Measurements from ENCODE around the gene ACOT7.

The ACOT7 gene

DNA sequence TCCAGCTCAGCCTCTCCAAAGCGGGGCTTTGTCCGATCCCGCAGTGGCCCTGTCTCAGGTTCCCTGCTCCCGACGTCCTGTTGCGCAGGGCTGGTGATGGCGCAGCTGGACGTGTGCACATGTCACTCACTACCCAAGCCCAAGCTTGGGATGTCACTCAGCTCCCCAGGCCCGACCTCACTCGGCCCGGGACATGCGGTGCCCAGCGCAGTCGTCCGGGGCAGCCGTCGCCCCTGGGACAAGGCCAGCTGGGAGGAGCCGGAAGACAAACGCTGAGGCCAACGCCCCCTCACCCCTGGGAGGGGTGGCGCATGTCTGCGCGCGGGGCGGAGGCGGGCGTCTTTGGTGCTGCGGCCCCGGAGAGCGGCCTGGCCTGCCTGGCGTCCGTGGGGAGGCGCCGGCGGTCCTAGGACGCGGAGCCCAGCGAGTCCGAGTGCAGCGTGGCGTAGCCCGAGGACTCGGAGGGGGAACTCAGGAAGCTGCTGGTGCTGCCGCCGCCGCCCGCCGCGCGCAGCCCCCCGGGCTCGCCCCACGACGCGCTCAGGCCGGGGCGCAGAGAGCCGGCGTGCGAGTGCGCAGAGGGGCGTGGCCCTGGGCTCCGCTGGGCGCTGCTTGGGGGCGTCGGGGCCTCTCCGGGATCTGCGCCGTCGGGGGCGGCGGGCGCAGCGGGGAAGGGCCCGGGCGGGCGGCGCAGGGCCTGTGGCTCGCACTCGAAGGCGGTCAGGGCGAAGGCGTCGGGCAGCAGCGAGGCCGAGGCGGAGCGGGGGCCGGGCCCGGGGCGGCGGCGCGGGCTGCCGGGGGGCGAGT lies 144.4 kb downstream of the ACOT7 start:
- no peak for DNase-seq (ENCODE audit: low read depth, low spot score)

DNA sequence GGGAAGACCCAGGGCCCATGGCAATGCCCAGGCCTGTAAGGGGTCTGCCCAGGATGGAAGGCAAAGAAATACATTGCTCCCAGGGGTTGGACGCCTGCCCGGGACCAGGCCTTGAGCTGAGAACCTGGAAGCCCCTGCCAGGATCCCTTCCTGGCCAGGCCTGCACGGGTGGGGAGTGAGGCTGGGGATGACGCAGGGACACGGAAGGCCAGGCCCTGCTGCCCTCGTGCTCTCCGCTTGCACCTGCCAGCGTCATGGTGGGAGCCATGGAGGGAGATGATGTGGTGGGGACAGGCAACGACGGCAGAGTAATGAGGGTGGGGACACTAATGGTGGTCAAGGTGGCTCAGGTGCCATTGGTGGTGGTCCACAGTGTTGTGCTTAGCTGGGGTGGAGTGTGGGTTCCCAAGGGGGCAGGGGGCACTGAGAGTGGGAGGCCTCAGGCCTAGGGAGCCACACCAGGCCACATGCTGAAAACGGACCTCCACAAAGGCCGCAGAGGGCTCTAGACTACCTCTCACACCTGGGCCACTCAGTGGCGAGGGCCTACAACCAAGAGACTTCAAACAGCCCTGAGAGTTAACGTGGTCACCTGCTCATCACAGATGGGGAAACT lies 145.3 kb downstream of the ACOT7 start:
- DNase-seq (ENCODE audit: low read depth, low spot score) = no peak

DNA sequence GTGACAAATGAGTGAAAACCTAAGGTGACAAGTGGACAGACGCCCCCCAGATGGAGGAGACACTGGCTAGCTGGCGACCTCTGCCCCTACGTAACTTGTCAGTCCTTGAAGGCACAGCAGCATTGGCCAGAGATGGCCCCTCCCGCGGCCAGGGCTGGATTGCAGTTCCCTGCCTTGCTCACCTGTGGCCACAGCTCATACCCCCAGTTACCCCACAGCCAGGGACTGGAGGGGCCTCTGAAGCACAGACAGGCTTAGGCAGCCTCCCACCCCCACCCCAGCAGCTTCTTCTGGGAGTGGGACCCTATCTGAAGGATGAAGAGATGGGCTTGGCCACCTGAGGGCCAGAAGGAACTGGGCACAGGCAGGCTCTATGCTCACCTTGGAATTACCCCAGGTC lies 145.9 kb downstream of the ACOT7 start:
- no peak for DNase-seq (ENCODE audit: low read depth, low spot score)

DNA sequence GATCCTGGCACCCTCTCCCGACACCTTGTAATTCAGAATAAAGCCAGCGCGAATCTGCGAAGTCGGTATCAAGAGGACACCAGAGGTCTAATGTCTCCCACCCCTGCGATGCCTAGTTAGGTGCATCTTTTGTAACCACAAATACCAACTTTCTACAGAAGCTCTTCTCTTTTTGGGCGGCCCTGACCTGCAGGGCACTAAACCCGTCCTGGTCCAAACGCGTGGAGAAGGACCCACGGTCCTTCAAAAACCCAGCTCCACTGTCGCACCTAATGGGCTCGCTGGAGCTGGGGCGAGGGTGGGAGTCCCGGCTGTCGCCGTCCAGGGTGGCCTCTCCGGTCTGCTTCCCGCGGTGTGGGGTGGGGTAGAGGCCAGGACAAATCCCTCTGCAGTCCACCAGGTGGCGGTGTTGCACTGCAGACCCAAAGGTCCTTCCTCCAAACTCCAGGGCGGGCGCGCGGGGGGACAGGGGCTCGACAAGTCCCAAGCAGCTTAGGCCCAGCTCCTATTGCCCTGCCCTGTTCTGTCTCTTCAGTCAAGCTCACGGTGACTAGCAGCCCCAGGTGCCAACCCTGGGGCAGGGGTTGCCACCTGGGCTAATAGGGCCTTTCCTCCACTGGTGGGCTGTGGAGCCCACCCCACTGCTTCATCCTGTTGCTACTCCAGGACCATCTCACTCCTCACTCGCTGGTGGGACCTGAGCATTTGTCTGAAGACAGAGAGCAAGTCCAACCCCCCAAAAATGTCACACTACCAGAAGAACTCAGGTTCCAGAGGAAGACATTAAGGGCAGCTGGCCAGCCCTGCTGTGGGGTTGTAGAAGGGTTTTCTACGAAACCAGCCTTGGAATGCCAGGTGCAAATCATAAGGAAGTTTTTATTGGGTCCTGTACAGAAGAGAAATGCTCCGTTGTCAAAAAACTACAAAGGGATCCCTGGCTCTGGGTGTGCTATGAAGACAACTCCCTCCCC lies 146.8 kb downstream of the ACOT7 start:
- DNase-seq (ENCODE audit: low read depth, low spot score) = no peak

DNA sequence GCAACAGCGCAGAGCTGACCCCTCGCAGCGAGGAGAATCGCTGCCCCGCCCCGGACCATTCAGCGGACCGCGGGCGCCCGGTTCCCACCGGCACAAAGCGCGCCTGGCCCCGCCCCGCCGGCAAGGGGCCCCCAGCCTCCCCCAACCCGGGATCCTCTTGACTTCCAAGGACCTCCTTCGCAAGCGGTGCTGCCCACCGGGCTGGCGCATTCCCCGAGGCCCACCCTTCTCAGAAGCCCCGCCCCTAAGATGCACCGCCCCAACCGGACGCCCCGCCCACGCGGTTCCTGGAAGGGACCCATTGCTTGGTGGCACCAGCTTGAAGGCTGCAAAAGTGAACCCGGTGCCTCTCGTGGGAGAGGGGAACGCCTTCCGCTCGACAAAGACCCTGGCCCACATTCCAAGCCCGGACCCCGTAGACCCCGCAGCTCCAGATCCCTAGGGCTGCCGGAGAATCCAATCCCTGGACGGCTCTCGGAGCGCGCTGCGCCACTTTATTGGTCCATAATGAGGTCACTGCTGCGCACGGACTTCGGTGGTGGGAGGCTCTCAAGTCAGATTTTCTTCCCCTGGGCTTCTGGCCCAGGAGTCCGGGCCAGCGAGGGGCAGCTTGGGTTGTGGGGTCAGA lies 147.6 kb downstream of the ACOT7 start:
- no peak for DNase-seq (ENCODE audit: low read depth, low spot score)

DNA sequence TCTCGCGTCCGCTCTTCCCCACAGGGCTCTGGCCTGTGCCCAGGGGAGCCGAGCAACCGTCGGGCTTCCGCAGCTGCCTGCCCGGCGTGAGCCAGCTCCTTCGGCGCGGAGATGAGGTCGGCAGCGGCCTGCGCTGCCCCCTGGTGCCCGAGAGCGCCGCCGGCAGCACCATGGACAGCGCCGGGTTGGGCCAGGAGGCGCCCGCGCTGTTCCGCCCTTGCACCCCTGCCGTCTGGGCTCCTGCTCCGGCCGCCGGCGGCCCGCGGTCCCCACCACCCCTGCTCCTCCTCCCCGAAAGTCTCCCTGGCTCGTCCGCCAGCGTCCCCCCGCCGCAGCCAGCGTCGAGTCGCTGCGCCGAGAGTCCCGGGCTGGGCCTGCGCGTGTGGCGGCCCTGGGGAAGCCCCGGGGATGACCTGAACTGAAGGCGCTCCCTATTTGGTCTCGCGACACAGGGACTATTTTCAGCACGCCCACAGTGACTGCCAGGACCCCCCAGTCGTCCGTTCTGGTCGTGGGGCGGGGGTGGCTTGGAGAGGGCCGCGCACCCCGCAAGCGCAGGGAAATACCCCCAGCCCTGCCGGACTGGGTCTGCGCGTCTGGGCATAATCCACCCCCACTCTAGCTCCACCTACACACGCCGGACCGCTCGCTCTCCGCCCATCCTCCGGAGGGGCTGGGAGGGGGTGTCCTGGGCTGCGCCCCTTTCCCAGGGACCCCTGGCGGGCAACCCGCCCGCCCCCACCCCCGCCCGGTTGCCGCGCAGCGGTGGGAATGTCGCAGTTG lies 148.3 kb downstream of the ACOT7 start:
- DNase-seq (ENCODE audit: low read depth, low spot score) = no peak

DNA sequence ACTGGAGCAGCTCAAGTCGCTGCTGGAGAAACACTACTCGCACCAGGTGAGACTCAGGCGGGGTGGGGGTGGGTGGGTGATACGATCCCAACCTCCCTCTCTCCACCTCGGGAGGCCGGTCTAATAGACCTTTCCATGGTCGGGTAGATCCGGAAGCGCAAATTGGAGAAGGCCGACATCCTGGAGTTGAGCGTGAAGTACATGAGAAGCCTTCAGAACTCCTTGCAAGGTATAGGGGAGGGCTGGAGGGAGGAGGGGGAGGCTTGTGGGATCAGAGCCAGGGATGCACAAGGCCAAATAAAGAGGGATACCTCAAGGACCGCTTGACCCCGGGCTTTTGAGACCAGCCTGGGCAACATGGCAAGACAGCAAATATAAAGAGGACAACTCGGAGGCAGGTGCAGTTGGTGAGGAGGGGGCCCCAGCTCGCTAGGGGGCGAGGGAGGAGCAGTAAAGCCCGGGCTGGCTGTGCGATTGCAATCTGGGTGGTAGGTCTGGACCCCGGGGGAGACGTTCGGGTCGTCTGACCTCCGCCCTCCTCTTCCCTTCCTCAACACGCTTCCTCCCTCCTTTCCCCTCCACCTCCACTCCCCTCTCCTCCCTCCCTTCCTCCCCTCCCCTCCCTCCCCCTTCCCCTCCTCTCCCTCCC lies 149.0 kb downstream of the ACOT7 start:
- no peak for DNase-seq (ENCODE audit: low read depth, low spot score)

DNA sequence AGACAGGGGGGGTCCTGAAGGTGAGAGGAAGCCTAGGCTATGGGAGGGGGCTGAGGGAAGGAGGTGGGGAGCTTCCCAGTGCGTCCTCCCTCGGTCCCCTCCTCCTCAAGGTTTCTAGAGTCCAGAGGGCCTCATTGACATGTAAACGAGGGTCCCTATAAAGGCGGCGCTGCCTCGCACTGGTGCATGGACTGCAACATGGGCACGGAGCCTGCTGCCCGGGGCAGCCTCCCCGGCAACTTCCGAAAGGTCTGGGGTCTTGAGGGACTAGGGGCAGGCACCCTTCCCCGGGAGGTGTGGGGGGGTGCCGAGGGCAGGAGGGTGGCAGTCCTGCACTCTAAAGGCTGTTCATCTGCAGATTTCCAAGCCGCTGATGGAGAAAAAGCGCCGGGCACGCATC lies 149.6 kb downstream of the ACOT7 start, which contains the start of gene HES3:
Gene HES3, plus strand, starts transcription at position 187 of the 400 bp plus-strand sequence. Its CDS starts 187 bp downstream, at position 374.
- DNase-seq (ENCODE audit: low read depth, low spot score) = no peak

DNA sequence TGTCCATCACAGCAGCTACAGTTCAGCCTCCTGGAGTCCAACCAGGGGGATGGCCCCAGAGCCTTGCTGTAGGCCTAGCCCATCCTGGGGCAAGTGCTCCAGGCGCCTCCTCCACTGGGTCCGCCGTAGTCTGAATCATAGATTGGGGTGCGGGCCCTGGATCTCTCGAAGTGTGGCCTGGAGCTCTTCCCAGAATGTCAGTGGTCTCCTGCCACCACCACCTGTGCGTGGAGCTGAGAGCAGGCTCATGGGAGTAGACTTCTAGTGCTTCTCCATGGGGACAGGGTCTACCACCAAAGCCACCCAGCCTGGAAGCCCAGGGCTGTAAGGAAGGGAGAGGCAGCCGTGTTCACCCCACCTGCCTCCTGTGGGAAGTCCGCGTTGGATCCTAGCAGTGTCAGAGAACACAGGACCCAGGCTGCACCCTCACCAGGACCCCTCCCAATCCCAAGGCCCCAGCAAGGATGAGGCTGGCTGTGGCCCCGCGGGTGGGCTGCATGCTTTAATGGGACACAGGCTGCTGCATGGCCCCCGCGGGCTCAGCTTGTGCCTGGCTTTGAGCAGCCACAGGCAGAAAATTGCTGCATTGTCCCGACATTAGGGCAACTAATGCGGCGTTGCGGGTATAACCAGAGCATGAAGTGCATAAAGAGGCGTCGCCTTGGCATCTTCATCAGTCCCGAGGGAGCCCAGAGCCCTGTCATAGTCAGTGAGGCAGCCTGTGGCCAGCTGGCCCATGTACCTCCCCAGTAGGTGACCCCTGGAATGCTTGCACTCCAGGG lies 150.3 kb downstream of the ACOT7 start:
- DNase-seq (ENCODE audit: low read depth, low spot score) = no peak

DNA sequence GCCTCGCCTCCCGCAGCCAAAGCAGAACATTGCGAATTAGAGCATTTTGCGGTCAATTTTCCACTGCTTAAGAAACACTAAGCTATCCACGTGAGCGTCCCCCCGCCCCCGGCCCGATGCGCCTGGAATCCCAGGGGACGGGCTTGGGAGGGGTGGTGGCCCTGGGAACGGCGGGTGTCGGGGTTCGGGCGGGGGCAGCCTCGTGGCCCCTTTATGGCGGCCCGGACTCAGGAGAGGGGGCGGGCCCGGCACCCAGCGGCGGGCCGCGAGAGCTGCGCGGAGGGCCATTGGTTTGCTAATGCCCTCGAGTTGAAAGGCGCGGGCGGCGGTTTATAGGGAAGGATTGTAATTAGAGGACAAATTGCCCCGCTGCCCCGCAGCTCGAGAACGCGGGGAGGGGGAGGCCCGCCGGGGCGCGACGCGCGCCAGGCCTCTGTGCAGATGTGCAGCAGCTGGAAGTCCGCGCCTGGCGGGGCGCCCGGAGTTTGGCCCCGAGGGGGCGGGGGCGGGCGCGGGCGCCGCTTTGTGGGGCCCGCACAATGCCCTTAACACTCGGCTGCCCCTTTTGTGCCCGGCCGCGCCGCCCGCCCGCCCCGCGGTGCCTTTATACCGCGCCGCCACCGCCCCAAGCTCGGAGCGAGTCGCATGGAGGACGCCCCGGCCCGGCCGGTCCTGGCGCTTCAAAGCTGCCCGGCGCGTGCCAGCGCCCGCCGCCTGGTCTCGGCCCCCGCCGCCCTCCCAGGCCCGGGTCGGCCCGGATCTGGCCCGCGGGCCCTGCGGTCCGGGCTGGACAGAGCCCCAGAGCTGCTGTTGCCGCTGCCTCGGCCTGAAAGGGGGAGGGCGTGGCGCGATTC lies 151.5 kb downstream of the ACOT7 start:
- DNase-seq (ENCODE audit: low read depth, low spot score) = no peak

DNA sequence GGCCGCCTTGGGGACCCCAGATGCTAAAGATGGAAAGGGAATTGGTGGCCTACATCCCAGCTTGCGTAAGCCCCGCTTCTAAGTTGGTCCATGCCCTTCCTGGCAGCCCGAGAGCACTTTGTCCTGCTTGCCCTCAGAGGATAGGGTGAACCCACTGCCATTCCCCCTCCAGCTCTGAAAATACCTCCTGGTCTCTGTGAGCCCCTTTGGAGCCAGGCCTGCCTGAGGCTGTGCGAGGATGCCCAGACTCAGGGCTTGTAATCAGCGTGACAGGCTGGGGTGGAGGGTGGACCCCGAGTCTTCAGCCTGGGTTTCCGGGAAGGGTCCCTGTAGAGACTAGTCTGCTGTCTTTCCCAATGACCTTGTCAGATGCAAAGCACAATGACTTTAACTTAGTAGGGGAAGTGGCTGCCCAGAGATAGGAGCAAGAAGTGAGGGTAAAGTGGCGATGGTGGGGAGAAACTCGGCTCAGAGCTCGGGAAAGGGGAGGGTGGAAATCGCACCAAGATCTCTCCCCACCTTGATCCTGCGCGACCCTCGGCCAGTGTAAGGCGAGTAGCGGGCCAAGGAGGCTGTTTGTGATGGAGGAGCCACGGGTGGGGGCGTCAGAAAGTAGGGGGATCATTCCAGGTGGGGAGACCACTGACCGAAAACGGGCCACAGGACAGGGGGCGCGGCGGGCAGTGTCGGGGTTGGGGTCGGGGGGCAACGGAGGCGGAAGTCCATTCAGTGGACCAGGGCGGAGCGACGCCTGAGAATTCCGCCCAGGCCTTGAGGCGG lies 152.3 kb downstream of the ACOT7 start:
- no peak for DNase-seq (ENCODE audit: low read depth, low spot score)

DNA sequence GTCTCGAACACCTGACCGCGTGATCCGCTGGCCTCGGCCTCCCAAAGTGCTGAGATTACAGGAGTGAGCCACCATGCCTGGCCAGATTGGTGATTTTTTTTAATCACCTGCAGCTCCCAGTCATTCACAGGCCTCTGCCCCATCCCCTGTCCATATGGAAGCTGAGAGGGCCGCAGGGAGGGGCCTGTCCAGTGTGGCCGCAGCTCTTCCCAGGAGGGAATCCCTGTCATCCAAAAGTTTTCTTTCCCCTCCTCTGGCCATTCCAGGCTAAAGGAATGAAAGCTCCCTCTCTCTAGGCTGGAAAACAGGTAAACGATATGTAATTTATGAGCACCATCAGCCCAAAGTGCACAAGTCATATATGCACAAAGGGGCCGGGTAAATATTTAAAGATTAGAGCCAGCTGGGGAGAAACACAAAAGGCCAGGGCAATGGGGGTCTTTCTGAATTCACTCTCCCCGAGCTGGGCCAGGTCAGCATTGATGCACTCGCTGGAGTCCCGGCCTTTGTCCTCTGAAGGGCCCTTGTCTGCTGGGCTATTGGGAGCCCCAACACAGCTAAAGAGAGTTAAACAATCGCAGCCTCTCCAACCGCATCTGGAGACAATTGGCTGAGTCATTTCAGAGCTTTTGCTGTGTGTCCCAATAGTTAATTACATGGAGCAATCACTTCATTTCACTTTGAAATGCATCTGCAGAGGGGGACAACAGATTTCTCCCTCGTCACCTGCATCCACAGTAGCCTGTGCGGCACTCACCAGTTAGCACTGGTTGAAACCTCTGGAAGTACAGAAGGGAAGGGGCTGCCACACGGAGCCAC lies 153.4 kb downstream of the ACOT7 start:
- DNase-seq (ENCODE audit: low read depth, low spot score) = no peak

DNA sequence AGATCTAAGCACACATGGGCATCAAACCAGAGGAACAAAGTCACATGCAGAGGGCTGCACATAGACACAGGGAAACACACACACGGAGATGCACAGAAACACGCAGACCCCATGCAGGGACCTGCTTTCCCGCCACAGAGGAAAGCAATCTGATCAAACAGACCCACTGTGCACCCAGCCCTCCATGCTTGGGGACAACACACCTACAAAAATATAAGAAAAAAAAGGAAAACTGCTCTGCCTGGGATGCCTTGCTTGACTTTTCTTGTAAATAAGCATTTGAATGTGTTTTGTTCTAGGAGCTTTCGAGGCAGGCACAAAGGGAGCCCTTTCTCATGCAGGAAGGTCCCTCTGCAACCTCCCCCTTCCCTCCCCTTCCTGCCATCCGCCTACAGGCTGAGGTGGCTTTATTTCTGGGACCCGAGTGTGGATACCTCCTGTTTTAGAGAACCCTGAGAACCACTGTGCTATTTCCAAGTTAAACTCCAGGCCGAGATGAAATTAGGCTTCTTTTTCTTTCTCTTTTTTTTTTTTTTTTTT lies 154.3 kb downstream of the ACOT7 start:
- DNase-seq (ENCODE audit: low read depth, low spot score) = no peak

DNA sequence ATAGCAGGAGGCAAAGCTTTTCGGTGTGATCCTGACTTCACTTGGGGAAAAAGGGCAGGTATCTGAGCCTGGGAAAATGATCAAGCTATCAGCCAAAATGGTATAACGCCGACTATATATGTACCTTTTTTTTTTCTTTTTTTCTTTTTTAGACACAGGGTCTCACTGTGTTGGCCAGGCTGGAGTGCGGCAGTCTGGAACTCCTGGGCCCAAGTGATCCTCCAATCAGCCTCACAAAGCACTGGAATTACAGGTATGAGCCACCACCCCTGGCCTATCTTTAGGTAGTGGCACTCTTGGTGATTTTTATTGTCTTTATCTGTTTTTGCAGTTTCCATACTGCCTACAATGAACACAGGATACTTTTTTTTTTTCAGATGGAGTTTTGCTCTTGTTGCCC lies 156.5 kb downstream of the ACOT7 start:
- no peak for DNase-seq (ENCODE audit: low read depth, low spot score)

DNA sequence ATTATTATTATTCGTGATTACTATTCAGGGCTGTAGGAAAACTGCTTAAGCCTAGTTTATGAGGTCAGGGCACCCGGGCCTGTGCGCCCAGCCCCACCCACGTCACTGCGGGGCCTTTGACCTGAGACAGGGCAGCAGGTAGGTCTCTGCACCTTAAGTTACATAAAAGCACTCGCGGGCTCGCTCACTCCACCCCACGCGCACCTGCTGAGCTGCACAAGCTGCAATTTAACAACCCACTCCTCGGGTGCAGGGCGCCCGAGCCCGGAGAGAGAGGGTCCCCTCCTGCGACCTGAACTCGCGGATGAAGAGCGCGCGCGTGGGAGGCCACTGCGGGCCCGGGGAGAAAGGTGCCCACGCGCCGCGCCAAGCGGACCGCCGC lies 158.3 kb downstream of the ACOT7 start:
- no peak for DNase-seq (ENCODE audit: low read depth, low spot score)

DNA sequence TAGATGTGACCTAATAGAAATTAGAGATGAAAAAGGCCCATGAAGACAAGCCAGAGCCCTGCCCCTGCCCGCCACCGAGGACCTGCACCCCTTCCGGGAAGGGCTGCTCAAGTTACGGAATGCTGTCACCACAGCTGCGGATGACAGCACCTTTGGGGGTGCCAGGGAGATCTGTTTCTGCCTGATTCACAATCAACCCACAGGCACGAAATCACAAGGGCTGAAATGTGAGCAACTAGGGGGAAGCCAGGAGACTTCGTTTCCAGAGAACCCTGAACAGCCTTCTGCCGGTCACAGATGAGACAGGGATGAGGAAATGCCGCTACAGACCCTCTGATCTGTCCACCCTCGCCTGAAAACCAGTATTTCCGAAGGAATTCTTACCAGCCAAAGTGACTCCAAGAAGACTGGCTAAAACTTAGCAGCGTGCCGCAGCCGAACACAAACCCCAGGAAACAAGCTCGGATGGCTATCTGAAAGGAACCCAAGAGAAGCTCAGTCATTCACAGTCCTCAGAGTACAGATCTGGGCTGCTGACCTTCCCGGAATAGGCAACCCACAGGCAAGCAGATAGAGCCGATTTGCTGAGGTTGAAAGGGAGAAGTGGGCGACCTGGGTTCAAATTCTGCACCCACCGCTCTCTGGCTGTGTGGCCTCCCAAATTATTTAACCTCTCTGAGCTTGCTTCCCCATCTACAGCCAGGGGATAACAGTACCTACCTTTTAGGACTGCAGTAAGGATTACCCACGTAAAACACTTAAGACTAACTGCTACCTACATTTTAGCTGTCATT lies 158.9 kb downstream of the ACOT7 start:
- no peak for DNase-seq (ENCODE audit: low read depth, low spot score)

All from iPS DF 19.7 (cell line).